SJCRH30 (cell line): ENCODE measurements around the gene COL5A1. TPM values are rescaled to one million over a fixed set of nuclear protein-coding genes. Genes with fewer than 3 reads are reported as not detected.

Experiments
- DNase-seq, 2 experiments: peaks; one replicate each; pipeline ENCODE4 v3.0.0-alpha.2; 2015 to 2020
- H3K27ac ChIP-seq: fragments of 250-450 bp; sonication (Bioruptor Pico); 2 replicates; pipeline ENCODE4 v1.5.1; 2020; ENCODE audit warnings: mild to moderate bottlenecking, moderate library complexity
- H3K27me3 ChIP-seq: fragments of 250-450 bp; sonication (Bioruptor Pico); 2 replicates; pipeline ENCODE4 v1.5.1; 2020; ENCODE audit warnings: mild to moderate bottlenecking, moderate library complexity
- H3K36me3 ChIP-seq: fragments of 250-450 bp; sonication (Bioruptor Pico); 2 replicates; pipeline ENCODE4 v1.5.1; 2020; ENCODE audit warnings: mild to moderate bottlenecking, moderate library complexity
- H3K4me1 ChIP-seq: fragments of 250-450 bp; sonication (Bioruptor Pico); 2 replicates; pipeline ENCODE4 v1.5.1; 2020; ENCODE audit warnings: mild to moderate bottlenecking, moderate library complexity
- H3K4me3 ChIP-seq: fragments of 250-450 bp; sonication (Bioruptor Pico); 2 replicates; pipeline ENCODE4 v1.5.1; 2020; ENCODE audit warnings: mild to moderate bottlenecking, moderate library complexity
- H3K9me3 ChIP-seq: fragments of 250-450 bp; sonication (Bioruptor Pico); replicated peaks from 2 replicates; pipeline ENCODE4 v1.5.1; 2020; ENCODE audit warnings: mild to moderate bottlenecking, moderate library complexity
- total RNA-seq: library from RNA; depleted of rRNA; stranded (reverse); fragments of >200 nt; shearing (Covaris generic); gene quantifications from 2 replicates; pipeline ENCODE4 v1.2.3, GENCODE V29; 2014

COL5A1 gene
- total RNA-seq, 1 experiment from 2014 or later: 32.1 TPM

DNA sequence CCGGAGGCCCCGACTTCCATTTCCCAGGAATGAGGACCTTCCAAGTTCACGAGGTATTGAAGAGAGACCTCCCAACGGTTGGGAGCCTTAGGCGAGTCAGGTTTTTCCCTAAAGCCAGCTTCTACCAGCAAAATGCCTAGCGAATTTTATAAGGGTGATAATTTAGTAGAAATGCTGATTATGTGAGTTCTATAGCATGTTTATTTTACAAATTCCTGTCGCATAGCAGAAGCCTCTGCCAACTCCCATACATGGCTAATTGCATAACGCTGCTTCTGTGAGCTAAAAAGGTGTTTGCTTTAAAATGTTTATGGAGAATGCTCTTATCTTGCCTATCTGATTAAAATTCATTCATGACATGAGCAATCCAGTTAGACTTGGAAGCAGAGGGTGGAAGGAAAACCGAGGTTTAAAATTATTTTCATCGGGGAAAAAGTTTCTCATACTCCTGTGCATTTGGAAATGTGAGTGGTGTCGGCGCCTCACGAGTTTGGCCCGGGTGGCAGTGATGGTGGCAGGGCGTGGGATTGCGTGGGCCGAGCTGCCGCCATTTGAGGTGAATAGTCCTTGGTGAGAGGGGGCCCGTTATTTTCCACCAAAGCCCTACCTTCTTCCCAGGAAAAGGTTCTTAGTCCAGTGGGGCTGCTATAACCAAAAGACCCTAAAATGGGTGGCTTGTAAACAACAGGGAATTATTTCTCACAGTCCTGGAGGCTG lies 134.6 kb downstream of the COL5A1 start:
- Histone ChIP-seq H3K4me1 (peaks cover 33% of the 10 kb centered on the region), H3K36me3 (no peaks in the 10 kb centered on the region), H3K9me3 (no peaks in the 10 kb centered on the region), H3K27me3 (no peaks in the 10 kb centered on the region), H3K4me3 (no peak overlapping the region), H3K27ac (peak overlapping the region; percentile 53; the same call in 1 of the 2 replicates)
- no peak for DNase-seq

DNA sequence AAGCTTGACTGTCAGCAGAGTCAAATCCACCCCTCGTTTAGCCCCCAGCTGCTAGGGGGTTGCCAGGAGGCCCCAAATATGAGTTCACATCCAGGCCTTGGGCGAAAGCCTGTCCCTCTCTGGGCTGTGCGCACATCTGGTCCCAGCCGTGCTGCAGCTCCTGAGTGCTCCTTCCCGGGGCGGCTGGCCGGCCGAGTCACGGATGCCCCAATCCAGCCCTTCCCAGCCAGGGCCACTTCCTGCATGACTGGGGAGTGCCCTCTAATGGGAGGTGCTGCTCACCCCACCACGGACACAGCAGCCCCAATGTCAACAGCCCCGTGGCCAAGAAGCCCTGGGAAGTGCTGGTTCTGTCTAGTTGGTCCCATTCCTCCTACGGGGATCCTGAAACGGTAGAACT lies 135.6 kb downstream of the COL5A1 start:
- Histone ChIP-seq H3K27ac (no peak overlapping the region), H3K27me3 (no peaks in the 10 kb centered on the region), H3K36me3 (no peaks in the 10 kb centered on the region), H3K4me1 (peaks cover 33% of the 10 kb centered on the region), H3K9me3 (no peaks in the 10 kb centered on the region), H3K4me3 (no peak overlapping the region)
- DNase-seq: no peak

DNA sequence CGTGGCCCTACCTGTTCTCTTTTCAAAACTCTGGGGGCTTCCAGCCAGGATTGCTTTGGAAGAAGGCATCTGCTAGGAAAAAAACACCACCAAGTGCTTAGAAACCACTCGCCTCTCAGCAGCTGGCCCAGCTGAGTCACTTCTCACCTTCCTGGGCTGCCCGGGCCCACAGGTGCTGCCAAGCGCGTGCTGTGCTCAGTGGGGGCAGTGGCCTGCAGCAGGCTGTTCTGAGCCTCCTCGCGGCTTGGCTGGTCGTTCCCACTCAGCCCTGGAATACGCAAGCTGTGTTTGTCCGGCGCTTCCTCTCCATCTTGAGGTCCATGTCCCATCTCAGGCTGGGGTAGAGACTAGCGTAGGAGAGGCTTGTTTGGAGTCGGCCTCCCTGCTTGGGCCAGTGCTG lies 136.6 kb downstream of the COL5A1 start:
- H3K27ac ChIP-seq: no peak overlapping the region
- no peak overlapping the region for H3K4me3 ChIP-seq
- H3K9me3 ChIP-seq: no peaks in the 10 kb centered on the region
- no peaks in the 10 kb centered on the region for H3K36me3 ChIP-seq
- H3K4me1 ChIP-seq: peaks cover 38% of the 10 kb centered on the region
- no peak for DNase-seq
- H3K27me3 ChIP-seq: no peaks in the 10 kb centered on the region

- Histone ChIP-seq H3K4me1 (peaks cover 38% of the 10 kb centered on the region), H3K36me3 (no peaks in the 10 kb centered on the region)
- DNase-seq: peak; percentile 55 to 73
Measured at GRCh38 chr9:134778841-134779411, 137.3 kb downstream of the COL5A1 start.

DNA sequence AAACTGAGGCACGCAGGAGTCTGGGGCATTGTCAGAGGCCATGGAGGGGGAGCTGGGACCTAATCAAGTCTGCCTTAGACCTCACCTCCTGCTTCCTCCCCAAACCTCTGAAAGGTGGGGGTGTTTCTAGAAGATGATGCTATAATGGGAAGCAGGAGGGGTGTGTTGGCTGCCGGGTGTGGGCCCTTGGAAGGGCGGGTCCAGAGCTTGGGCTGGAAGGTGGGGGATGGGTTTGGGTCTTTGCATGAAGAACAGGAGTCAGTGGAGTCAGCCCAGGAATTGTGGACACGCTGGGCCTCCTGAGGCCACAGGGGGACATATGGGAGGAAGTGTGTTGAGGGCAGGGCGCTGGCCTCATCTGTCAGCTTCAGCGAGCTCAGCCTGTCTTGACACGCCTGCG lies 138.0 kb downstream of the COL5A1 start:
- H3K9me3 ChIP-seq: no peaks in the 10 kb centered on the region
- H3K4me3 ChIP-seq: no peak overlapping the region
- no peak overlapping the region for H3K27ac ChIP-seq
- H3K4me1 ChIP-seq: peaks cover 37% of the 10 kb centered on the region
- no peaks in the 10 kb centered on the region for H3K36me3 ChIP-seq
- no peak for DNase-seq
- no peaks in the 10 kb centered on the region for H3K27me3 ChIP-seq

More at GRCh38 chr9:134778841-134779411, 137.3 kb downstream of the COL5A1 start:
- Histone ChIP-seq H3K27ac (no peak overlapping the region), H3K27me3 (no peaks in the 10 kb centered on the region), H3K4me3 (no peak overlapping the region), H3K9me3 (no peaks in the 10 kb centered on the region)

DNA sequence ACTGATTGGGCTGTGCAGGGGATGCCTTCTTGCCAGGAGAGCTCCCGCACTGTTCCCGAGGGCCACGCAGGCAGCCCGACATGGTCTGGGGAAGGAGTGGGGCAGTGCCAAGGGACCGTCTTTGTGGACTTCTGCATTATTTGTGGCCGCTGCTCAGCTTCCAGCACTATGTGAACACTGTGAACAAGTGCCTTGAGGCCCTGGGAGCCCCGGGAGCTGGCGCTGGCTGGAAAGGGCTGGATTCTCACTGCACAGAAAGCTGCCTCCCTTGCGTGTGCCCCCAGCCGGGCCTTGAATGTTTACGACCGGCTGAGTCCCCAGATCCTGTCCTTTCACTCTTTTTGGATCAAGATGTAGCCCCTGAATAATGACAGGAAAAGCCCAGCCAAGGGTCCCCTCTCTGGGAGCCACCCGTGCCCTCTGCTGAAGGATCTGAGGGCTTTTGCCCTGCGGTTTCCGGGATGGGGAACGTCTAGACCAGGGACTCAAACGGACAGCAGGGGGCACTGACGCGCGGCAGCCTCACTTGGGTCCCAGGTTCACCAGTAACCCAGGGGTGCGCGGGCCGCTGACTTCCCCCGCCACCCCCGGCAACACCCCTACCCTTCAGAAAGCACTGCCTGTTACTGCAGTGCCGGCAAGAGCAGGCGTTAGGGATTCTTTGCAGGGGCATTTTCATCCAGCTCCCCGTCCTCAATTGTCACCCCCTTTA lies 140.1 kb downstream of the COL5A1 start:
- Histone ChIP-seq H3K4me3 (no peak overlapping the region), H3K27ac (no peak overlapping the region), H3K27me3 (no peaks in the 10 kb centered on the region), H3K4me1 (peaks cover 16% of the 10 kb centered on the region; the same call in 1 of the 2 replicates), H3K36me3 (no peaks in the 10 kb centered on the region), H3K9me3 (no peaks in the 10 kb centered on the region)
- peak in 1 of 2 experiments; percentile 34 for DNase-seq

DNA sequence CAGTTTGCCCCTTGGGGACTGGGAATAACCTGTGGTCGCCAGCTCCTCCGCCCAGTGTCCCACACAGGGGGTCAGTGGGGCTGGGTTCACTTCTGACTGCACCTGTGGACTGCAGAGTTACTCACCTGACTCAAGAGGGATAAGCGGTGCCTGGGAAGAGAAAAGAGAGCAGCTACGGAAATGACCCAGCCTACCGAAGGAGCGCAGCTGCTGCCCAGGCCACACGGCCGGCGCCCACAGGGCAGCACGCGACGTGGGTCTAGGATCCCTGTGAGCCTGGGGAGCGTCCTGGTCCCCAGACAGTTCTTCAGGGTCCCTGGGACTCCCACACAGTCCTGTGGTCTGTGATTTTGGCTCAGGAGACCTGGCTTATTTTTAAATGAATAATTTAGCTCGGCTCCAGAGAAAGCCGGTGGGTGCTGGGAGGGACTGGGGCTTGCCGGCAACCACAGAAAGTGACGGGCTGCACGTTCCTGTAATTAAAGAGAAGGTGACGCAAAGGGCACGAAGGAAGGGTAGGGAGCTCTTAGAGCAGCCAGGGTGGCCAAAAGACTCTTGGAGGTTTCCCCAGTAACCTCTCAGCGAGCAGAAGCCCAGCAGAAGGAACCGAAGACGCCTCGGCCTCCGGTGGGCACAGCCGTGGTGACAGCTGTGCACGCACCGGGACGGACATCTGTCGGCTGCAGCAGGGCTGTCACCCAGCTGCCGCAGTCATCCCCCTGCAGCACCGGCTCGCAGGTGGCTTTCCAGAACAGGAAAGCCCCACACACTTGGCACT lies 141.5 kb downstream of the COL5A1 start:
- Histone ChIP-seq H3K27me3 (no peaks in the 10 kb centered on the region), H3K4me3 (no peak overlapping the region), H3K27ac (no peak overlapping the region), H3K4me1 (peaks cover 5% of the 10 kb centered on the region; the same call in 1 of the 2 replicates), H3K9me3 (no peaks in the 10 kb centered on the region), H3K36me3 (no peaks in the 10 kb centered on the region)
- DNase-seq: peak in 1 of 2 experiments; percentile 39

- no peaks in the 10 kb centered on the region for H3K36me3 ChIP-seq
- no peak overlapping the region for H3K4me3 ChIP-seq
- H3K27me3 ChIP-seq: no peaks in the 10 kb centered on the region
- no peak for DNase-seq
- no peak overlapping the region for H3K27ac ChIP-seq
- H3K4me1 ChIP-seq: peaks cover 5% of the 10 kb centered on the region; the same call in 1 of the 2 replicates
- H3K9me3 ChIP-seq: no peaks in the 10 kb centered on the region
Measured at GRCh38 chr9:134783699-134784039, 142.1 kb downstream of the COL5A1 start.

DNA sequence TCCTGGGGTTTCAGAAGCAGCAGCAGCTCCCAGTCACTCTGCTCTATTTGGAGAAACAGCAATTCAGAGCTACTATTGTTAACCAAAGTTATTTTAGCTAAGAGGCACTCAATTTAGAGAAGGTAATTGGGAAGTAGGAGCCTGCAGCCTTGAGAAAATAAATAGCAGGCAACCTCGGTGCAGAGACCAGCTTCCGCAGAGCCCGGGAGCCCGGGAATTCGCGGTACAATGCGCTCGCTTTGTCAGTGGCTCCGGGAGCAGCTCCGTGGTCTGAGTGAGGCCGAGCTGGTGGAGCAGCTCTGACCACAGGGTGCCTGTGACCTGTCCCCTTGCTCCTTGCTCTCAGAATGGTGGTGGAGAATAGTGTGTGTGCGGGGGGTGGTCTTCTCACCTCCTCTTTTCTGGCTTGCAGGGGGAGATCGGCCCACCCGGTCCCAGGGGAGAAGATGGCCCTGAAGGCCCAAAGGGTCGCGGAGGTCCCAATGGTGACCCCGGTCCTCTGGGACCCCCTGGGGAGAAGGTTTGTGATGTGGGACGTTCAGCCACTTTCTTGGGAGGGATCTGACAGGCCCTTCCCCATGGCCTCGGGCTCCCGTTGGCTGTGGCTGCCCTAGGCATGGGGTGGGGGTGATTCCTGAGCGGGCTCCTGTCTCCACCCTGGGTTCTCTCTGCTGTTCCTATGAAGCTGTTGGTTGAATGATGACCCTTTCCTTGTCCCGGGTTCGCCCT lies 143.1 kb downstream of the COL5A1 start:
- Histone ChIP-seq H3K27ac (no peak overlapping the region), H3K9me3 (no peaks in the 10 kb centered on the region), H3K36me3 (no peaks in the 10 kb centered on the region), H3K4me1 (peaks cover 5% of the 10 kb centered on the region; the same call in 1 of the 2 replicates), H3K27me3 (no peaks in the 10 kb centered on the region), H3K4me3 (no peak overlapping the region)
- DNase-seq: no peak

- Histone ChIP-seq H3K36me3 (no peaks in the 10 kb centered on the region), H3K27me3 (no peaks in the 10 kb centered on the region), H3K4me3 (no peak overlapping the region), H3K27ac (no peak overlapping the region), H3K9me3 (no peaks in the 10 kb centered on the region), H3K4me1 (peaks cover 5% of the 10 kb centered on the region; the same call in 1 of the 2 replicates)
- no peak for DNase-seq
Measured at GRCh38 chr9:134785325-134786108, 143.9 kb downstream of the COL5A1 start.

- Histone ChIP-seq H3K4me3 (no peak overlapping the region), H3K27ac (no peak overlapping the region), H3K4me1 (peaks cover 3% of the 10 kb centered on the region; the same call in 1 of the 2 replicates), H3K9me3 (no peaks in the 10 kb centered on the region), H3K36me3 (no peaks in the 10 kb centered on the region), H3K27me3 (no peaks in the 10 kb centered on the region)
- DNase-seq: no peak
Measured at GRCh38 chr9:134787601-134788531, 146.3 kb downstream of the COL5A1 start.

GRCh38 chr9:134789168-134789567 lies 147.6 kb downstream of the COL5A1 start:
- Histone ChIP-seq H3K36me3 (no peaks in the 10 kb centered on the region), H3K4me3 (no peak overlapping the region), H3K9me3 (no peaks in the 10 kb centered on the region), H3K27me3 (no peaks in the 10 kb centered on the region), H3K27ac (no peak overlapping the region), H3K4me1 (no peaks in the 10 kb centered on the region)
- DNase-seq: no peak

- Histone ChIP-seq H3K27me3 (no peaks in the 10 kb centered on the region), H3K9me3 (no peaks in the 10 kb centered on the region), H3K36me3 (no peaks in the 10 kb centered on the region), H3K4me3 (no peak overlapping the region), H3K27ac (no peak overlapping the region), H3K4me1 (no peaks in the 10 kb centered on the region)
- DNase-seq: no peak
Measured at GRCh38 chr9:134791009-134791408, 149.4 kb downstream of the COL5A1 start.
